HG02798 (cell line): ENCODE measurements around the gene SPSB2.
"Not testable (repeated sequence)": the region's sequence is repeated elsewhere in the genome, so short reads cannot be mapped to it uniquely, and the experiment has no call there.

Experiments used
- ATAC-seq: cut with Tn5 transposase; IDR thresholded peaks from one replicate; pipeline ENCODE4 v1.9.1; 2021; ENCODE audit warnings: mild to moderate bottlenecking; ENCODE audit not compliant: unreplicated experiment, poor library complexity

SPSB2 gene

GRCh38 chr12:6873094-6874014 lies at the start of gene SPSB2:
SPSB2 (minus strand) TSS chr12:6873303; CDS start chr12:6872901, 402 bp downstream.
- ATAC-seq: peak; percentile 81

- no peak for ATAC-seq
These were observed 49.2 kb upstream of the SPSB2 start for GRCh38 chr12:6921996-6922946.

- ATAC-seq: no peak
These were observed 48.4 kb upstream of the SPSB2 start for GRCh38 chr12:6921539-6921938.

- ATAC-seq: no peak
These were observed 46.5 kb upstream of the SPSB2 start for GRCh38 chr12:6919588-6919987.

GRCh38 chr12:6917491-6918231 lies 44.6 kb upstream of the SPSB2 start:
- ATAC-seq: no peak

GRCh38 chr12:6916426-6917200 lies 43.5 kb upstream of the SPSB2 start:
- no peak for ATAC-seq

- no peak for ATAC-seq
These were observed 42.7 kb upstream of the SPSB2 start for GRCh38 chr12:6915789-6916285.

GRCh38 chr12:6914947-6915788 lies 42.1 kb upstream of the SPSB2 start:
- no peak for ATAC-seq

GRCh38 chr12:6914246-6914946 lies 41.3 kb upstream of the SPSB2 start, which contains the start of gene ENO2:
ENO2 (plus strand) TSS chr12:6914580; CDS start chr12:6915833, 1,253 bp downstream.
- ATAC-seq: peak; percentile 81

- ATAC-seq: no peak
These were observed 39.2 kb upstream of the SPSB2 start for GRCh38 chr12:6912164-6912935.

GRCh38 chr12:6909421-6910145 lies 36.5 kb upstream of the SPSB2 start:
- ATAC-seq: no peak

GRCh38 chr12:6908141-6908540 lies 35.0 kb upstream of the SPSB2 start:
- not testable (repeated sequence) for ATAC-seq

GRCh38 chr12:6905414-6906040 lies 32.4 kb upstream of the SPSB2 start:
- ATAC-seq: no peak

GRCh38 chr12:6904280-6905276 lies 31.5 kb upstream of the SPSB2 start, which contains the start of gene LRRC23:
LRRC23 (plus strand) TSS chr12:6904822; CDS start chr12:6905634, 812 bp downstream.
- ATAC-seq: peak; percentile 99

GRCh38 chr12:6903722-6904121 lies 30.6 kb upstream of the SPSB2 start:
- no peak for ATAC-seq
